NCI-H2227 (cell line): Measurements from ENCODE around the gene GGN.
A peak's percentile ranks its signal among the peaks of the same experiment; 100 is the strongest.
"Not testable (repeated sequence)": the region's sequence is repeated elsewhere in the genome, so short reads cannot be mapped to it uniquely, and the experiment has no call there.

ENCODE experiments used
- DNase-seq: peaks from one replicate; lab custom pipeline; 2025; ENCODE audit not compliant: unreplicated experiment; lab: John Stamatoyannopoulos, UW

The GGN gene, protein sequence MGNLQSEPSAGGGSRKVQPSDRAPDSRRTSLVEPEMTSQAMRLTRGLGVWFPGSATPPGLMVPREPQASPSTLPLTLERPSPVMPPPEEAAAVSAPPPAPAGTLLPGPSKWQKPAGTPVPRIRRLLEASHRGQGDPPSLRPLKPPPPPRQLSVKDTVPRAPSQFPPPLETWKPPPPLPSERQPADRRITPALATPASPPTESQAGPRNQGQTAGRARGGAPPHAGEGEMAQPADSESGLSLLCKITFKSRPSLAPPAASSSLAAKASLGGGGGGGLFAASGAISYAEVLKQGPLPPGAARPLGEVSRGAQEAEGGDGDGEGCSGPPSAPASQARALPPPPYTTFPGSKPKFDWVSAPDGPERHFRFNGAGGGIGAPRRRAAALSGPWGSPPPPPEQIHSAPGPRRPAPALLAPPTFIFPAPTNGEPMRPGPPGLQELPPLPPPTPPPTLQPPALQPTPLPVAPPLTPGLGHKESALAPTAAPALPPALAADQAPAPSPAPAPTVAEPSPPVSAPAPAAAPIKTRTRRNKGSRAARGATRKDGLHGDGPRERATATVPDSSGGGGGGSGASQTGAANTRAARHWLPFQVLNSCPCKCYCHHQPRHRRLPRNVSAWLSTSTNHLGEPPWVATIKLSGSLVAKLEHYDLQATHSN

DNA sequence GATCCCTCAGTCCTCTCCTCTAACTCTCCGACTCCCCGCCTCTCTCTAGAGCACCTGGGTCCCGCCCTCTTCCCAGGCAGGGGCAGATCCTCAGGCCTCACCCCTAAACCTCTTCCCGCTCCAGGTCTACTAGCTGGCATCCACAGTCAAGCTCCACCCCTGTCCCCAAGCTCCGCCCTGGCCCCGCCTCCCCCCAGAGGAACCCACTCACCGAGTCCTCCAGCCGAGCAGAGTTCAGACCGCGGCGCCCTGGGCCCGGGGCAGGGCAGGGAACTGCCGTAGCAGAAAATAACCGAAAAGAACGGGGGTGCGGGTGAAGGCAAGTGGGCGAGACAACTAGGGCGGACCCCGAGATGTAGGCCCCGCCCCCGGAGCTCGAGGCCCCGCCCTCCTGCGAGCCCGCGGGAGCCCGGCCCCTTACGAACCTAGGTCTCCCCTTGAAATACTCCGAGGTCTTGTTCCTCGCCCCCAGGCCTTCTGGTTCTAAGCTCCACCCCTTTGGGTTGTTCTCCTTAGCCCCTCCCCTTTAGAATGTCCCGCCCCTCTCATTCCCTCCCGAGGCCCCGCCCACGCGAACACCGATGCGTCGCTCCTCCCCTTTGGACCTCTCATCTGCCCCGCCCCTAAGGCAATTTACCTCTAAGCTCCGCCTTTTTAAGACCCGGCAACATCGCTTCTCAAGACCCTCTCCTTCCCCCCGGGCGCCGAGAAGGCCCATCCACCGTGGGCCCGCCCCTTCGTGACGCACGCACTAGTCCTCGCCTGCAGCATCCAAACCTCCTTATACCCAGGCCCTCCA lies at the start of gene GGN:
Gene GGN (minus strand): TSS at position 485 of the 799 bp plus-strand sequence. CDS start 773 bp downstream, outside the sequence.
- DNase-seq = peak; percentile 100

- DNase-seq = no peak
Measured at GRCh38 chr19:38437295-38437694, 49.5 kb upstream of the GGN start.

- no peak for DNase-seq
Measured at GRCh38 chr19:38434549-38435051, 46.8 kb upstream of the GGN start.

GRCh38 chr19:38433268-38433733 lies 45.5 kb upstream of the GGN start, which contains the start of gene RYR1:
Gene RYR1, plus strand, starts transcription at chr19:38433691. Its CDS starts 139 bp downstream, at chr19:38433830.
- DNase-seq = peak; percentile 62

DNA sequence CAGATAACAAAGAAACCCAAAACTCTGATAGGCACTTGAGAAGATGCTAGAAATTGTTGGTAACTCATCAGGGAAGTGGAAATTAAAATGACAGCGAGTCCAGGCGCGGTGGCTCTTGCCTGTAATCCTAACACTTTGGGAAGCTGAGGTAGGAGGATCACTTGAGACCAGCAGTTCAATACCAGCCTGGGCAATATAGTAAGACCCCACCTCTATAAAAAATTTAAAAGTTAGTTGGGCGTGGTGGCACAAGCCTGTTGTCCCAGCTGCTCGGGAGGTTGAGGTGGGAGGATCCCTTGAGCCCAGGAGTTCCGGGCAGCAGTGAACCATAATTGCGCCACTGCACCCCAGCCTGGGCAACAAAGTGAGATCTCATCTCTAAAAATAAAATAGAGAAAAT lies 43.1 kb upstream of the GGN start:
- DNase-seq = no peak

DNA sequence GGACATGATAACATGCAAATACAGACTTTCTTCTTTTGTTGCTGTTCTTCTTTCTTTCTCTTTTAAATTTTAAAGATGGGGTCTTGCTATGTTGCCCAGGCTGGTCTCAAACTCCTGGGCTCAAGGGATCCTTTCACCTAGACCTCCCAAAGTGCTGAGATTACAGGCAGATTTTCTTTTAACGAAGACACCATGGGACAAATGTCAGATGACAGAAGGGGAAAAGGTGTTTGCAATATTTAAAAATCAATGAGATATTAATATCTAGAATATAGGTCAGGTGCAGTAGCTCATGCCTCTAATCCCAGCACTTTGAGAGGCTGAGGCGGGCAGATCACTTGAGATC lies 42.0 kb upstream of the GGN start:
- DNase-seq = no peak

DNA sequence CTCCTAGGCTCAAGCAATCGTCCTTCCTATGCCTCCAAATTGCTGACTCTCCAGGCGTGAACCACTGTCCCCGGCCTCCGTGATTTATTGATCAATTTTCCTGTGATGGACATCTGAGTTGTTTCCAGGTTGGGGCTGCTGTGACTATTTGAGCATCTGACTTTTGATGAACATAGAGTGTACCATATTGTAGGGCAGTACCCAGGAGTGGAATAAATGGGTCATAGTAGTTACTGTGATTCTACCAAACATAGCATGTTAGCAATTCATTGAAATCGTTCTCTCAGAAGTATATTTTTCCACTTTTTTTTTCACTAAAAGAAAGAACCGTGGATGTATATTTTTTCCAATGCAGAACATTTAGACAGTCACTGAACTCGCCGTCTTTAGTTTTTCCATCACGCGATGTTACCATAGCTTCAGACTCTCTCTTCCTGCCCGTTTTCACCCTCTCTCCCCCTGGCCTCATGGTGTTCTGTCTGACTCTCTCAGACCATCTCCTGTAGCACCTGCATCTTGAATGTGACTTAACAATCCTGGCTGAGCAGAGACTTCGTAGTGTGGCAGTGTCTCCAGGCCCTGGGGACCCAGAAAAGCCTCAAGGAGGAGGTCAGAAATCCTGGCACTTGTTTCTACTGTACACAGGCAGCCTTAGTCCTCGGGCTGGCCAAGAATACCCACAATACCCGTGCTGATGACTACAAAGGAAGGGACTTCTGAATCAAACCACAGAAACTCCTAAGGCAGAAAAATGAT lies 41.4 kb upstream of the GGN start:
- DNase-seq = no peak

DNA sequence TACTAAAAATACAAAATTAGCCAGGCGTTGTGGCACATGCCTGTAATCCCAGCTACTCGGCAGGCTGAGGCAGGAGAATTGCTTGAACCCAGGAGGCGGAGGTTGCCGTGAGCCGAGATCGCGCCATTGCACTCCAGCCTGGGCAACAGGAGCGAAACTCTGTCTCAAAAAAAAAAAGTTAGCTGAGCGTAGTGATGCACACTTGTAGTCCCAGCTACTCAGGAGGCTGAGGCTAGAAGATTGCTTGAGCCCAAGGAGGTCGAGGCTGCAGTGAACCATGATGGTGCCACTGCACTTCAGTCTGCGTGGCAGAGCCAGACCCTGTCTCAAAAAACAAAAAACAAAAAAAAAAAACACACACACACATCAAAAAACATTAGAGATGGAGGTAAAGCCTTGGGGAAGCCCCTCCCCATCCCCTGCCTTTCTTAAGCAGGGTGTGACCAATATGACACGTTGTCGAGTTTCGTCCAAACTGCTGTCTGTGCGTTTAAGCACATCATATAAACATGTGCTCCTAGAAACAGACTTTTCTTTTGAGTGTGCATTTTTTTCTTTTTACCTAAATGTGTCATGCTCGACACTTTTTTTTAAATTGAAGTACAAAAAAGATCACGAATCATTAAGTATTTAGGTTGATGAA lies 39.3 kb upstream of the GGN start:
- not testable (repeated sequence) for DNase-seq

- no peak for DNase-seq
Measured at GRCh38 chr19:38425810-38426466, 38.1 kb upstream of the GGN start, which contains the start of gene RASGRP4. Gene RASGRP4, minus strand, starts transcription at chr19:38426219. Its CDS starts 128 bp downstream, at chr19:38426091.

DNA sequence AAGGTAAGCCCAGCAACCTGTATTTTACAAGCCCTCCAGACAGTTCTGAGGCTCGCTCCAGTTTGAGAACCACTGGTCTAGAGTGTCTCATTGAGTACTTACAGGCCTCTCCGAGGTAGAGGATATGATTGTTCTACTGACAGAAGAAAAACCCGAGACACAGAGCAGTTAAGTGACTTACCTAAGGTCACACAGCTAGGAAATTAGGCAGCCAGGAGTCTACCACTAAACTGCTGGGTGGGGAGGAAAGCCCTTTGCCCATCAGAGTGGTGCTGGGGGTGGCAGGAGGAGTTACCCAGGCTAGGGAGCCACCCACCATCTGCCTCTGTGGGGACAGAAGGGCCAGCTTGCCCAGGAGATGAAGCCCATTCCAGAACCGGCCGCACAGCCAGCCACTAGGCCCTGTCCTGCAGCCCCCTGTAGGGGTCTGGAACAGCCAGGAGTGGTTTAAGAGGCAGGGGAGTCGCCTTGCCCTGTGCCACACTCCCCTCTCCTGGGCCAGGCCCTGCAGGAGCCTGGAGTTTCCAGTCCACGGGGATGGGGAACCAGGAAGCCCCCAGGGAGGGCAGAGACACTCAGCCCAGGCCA lies 37.5 kb upstream of the GGN start:
- no peak for DNase-seq

GRCh38 chr19:38424272-38424671 lies 36.4 kb upstream of the GGN start:
- DNase-seq = no peak

GRCh38 chr19:38422438-38422837 lies 34.6 kb upstream of the GGN start:
- no peak for DNase-seq

- no peak for DNase-seq
Measured at GRCh38 chr19:38421856-38422255, 34.0 kb upstream of the GGN start.

- DNase-seq = no peak
Measured at GRCh38 chr19:38420935-38421334, 33.1 kb upstream of the GGN start.

DNA sequence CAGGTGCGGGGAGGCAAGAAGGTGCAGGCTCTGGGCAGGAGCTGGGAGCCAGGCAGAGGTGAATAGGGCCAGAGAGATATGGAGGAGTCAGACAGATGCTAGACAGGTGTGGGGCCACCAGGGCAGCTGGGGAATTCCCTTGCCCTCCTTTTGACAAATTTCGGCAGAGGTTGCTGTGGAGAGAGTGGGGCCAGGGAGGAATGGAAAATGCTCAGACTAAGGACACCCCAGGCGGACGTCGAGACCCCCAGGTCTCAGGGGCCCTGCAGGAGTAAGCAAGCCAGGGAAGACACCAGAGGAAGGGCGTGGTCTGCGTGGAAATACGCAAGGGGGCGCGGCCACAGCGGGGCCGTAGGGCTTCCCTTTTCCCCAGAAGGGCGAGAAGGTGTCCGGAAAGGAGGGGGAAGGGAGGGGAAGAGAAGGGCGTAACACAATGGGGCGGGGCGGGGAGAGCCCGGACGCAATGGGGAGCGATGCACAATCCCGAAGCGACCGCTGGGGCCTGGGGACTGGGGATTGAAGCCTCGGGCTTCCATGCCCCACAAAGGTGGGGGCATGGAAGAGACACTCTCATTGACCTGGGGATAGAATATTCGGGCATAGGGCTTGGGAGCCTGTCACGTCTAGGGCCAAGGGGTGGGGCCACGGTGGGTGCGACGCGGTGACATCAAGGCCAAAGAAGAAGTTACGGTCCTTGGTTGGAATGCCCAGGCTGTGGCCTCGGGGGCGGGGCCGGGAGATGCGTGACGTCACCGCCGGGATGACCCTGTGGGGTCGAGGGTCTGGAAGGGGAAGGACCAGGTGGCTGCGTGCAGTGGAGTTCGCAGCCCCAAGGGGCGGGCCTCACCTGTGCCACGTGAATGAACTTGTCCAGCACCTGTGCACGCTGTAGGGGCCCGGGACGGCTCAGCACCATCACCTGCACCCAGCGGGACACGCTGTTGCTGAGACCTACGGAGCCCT lies 30.0 kb upstream of the GGN start:
- DNase-seq = peak; percentile 96

DNA sequence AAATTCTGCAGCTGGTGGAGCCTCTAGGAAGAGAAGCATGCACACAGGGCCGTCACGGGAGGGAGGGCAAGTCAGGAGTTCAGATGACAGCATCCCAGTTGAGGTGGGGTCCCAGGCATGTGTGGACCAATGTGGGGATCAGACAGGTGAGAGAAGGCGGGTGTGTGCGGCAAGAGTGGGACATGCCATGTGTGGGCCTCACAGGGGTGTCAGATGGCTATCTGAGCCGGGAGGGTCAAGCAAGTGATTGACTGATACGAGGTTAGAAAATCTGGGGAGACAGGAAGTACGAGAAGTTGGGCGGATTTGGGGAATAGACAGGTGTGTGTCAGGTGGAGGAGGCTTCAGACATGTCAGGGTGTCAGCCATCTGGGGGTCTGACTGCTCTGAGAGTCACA lies 29.3 kb upstream of the GGN start:
- DNase-seq = no peak

DNA sequence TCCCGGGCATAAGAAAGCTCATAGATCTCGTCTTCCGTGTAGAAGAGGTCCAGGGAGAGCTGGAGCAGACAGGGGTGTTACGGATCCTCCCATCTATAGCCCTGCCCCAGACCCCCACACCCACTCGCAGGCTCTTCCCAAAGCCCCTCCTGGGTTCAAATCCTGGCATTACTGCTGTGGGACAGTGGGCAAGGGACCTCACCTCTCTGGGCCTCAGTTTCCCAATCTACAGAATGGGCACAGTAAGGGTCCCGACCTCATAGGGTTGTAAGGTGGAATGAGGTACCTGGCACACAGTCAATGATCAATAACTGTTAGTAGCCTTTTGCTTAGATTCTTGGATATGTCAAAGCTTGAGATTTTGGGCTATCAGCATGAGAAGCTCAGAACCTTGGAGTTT lies 25.6 kb upstream of the GGN start:
- DNase-seq = no peak

- DNase-seq = no peak
Measured at GRCh38 chr19:38412961-38413360, 25.1 kb upstream of the GGN start.
